NB4 (cell line): ENCODE measurements around the gene COA8.
"Not testable (repeated sequence)": the region's sequence is repeated elsewhere in the genome, so short reads cannot be mapped to it uniquely, and the experiment has no call there.

ENCODE experiments used
- DNase-seq: peaks from one replicate; pipeline ENCODE4 v3.0.0; 2010; ENCODE audit warnings: low read depth
- H3K4me3 ChIP-seq: one replicate; pipeline ENCODE4 v1.5.1; 2011; ENCODE audit warnings: mild to moderate bottlenecking, low read depth, low read length, moderate library complexity
- CTCF ChIP-seq: IDR thresholded peaks from one replicate; pipeline ENCODE4 v1.5.1; 2012; ENCODE audit warnings: low read depth, low read length
- MAX ChIP-seq: IDR thresholded peaks from 2 replicates; pipeline ENCODE4 v1.6.1; 2011; ENCODE audit warnings: low read depth, low read length
- MYC ChIP-seq: IDR thresholded peaks from 2 replicates; pipeline ENCODE4 v1.6.1; 2011; ENCODE audit warnings: low read depth, low read length
- POLR2A ChIP-seq: IDR thresholded peaks from 2 replicates; pipeline ENCODE4 v1.6.1; 2011; ENCODE audit warnings: mild to moderate bottlenecking; ENCODE audit not compliant: insufficient read length; ENCODE audit errors: extremely low read depth

The COA8 gene

GRCh38 chr14:103607822-103608221, 45.1 kb downstream of the COA8 start:
- H3K4me3 ChIP-seq = no peak overlapping the region
- no peak for DNase-seq
- TF ChIP-seq MYC = no peak
- no peak for TF ChIP-seq CTCF
- no peak for TF ChIP-seq POLR2A
- no peak for TF ChIP-seq MAX

- not testable (repeated sequence) for H3K4me3 ChIP-seq, DNase-seq
These were observed 46.3 kb downstream of the COA8 start for GRCh38 chr14:103609081-103609480.

- DNase-seq = no peak
- TF ChIP-seq MAX (no peak), MYC (no peak), POLR2A (no peak), CTCF (no peak)
These were observed 48.5 kb downstream of the COA8 start for GRCh38 chr14:103611215-103611614.

GRCh38 chr14:103613517-103613916, 50.8 kb downstream of the COA8 start:
- DNase-seq = no peak
- H3K4me3 ChIP-seq = no peak overlapping the region
- no peak for TF ChIP-seq MAX
- TF ChIP-seq MYC = no peak
- TF ChIP-seq CTCF = no peak
- no peak for TF ChIP-seq POLR2A

More at GRCh38 chr14:103611215-103611614, 48.5 kb downstream of the COA8 start:
- H3K4me3 ChIP-seq = no peak overlapping the region

- TF ChIP-seq MAX = no peak
- no peak for DNase-seq
- H3K4me3 ChIP-seq = no peak overlapping the region
These were observed 54.0 kb downstream of the COA8 start for GRCh38 chr14:103616635-103617300.

- TF ChIP-seq POLR2A (no peak), MAX (no peak), CTCF (no peak), MYC (no peak)
- no peak overlapping the region for H3K4me3 ChIP-seq
- no peak for DNase-seq
These were observed 56.3 kb downstream of the COA8 start for GRCh38 chr14:103619057-103619456.

GRCh38 chr14:103621860-103622259, 59.1 kb downstream of the COA8 start:
- no peak for DNase-seq
- H3K4me3 ChIP-seq = no peak overlapping the region
- no peak for TF ChIP-seq MYC
- no peak for TF ChIP-seq MAX
- TF ChIP-seq CTCF = no peak
- TF ChIP-seq POLR2A = no peak
